HG03108 (cell line): ENCODE measurements around the gene FAM216B.
"Not testable (repeated sequence)": the region's sequence is repeated elsewhere in the genome, so short reads cannot be mapped to it uniquely, and the experiment has no call there.

Experiments used
- ATAC-seq: cut with Tn5 transposase; IDR thresholded peaks from one replicate; pipeline ENCODE4 v1.9.1; 2021; ENCODE audit warnings: moderate library complexity; ENCODE audit not compliant: unreplicated experiment

FAM216B gene

GRCh38 chr13:42780044-42780443 lies 1.3 kb upstream of the FAM216B start:
- no peak for ATAC-seq

GRCh38 chr13:42786715-42787114 lies 5.3 kb downstream of the FAM216B start:
- ATAC-seq, result no peak

GRCh38 chr13:42788601-42789000 lies 7.2 kb downstream of the FAM216B start:
- no peak for ATAC-seq

- no peak for ATAC-seq
These were observed 10.8 kb downstream of the FAM216B start for GRCh38 chr13:42792154-42792553.

- no peak for ATAC-seq
These were observed 13.3 kb downstream of the FAM216B start for GRCh38 chr13:42794577-42795275.

- no peak for ATAC-seq
These were observed 14.3 kb downstream of the FAM216B start for GRCh38 chr13:42795666-42796065.

GRCh38 chr13:42796747-42797356 lies 15.5 kb downstream of the FAM216B start:
- ATAC-seq, result no peak

GRCh38 chr13:42798118-42798517 lies 16.7 kb downstream of the FAM216B start:
- ATAC-seq, result no peak

GRCh38 chr13:42800109-42800643 lies 18.8 kb downstream of the FAM216B start:
- ATAC-seq, result no peak

- no peak for ATAC-seq
These were observed 22.3 kb downstream of the FAM216B start for GRCh38 chr13:42803563-42804204.

- peak; percentile 71 for ATAC-seq
These were observed 23.0 kb downstream of the FAM216B start for GRCh38 chr13:42804244-42804874.

GRCh38 chr13:42807241-42807640 lies 25.9 kb downstream of the FAM216B start:
- ATAC-seq, result no peak

GRCh38 chr13:42807866-42808265 lies 26.5 kb downstream of the FAM216B start:
- no peak for ATAC-seq

GRCh38 chr13:42808341-42808940 lies 27.1 kb downstream of the FAM216B start:
- no peak for ATAC-seq

GRCh38 chr13:42812316-42812715 lies 30.9 kb downstream of the FAM216B start:
- no peak for ATAC-seq

- ATAC-seq, result no peak
These were observed 33.5 kb downstream of the FAM216B start for GRCh38 chr13:42814868-42815267.

- no peak for ATAC-seq
These were observed 34.3 kb downstream of the FAM216B start for GRCh38 chr13:42815681-42816080.

GRCh38 chr13:42816538-42816937 lies 35.2 kb downstream of the FAM216B start:
- no peak for ATAC-seq

GRCh38 chr13:42819687-42820086 lies 38.3 kb downstream of the FAM216B start:
- ATAC-seq, result not testable (repeated sequence)

GRCh38 chr13:42820451-42820850 lies 39.1 kb downstream of the FAM216B start:
- no peak for ATAC-seq

GRCh38 chr13:42821437-42821836 lies 40.1 kb downstream of the FAM216B start:
- no peak for ATAC-seq
